NT2/D1 (cell line): ENCODE results near the gene PFDN4.

Experiments
- SUZ12 ChIP-seq: IDR thresholded peaks from 2 replicates; pipeline ENCODE4 v1.6.1; 2011; ENCODE audit not compliant: insufficient read length, insufficient read depth; ENCODE audit errors: extremely low read depth
- YY1 ChIP-seq: IDR thresholded peaks from 2 replicates; pipeline ENCODE4 v1.6.1; 2011; ENCODE audit not compliant: insufficient read length, insufficient read depth
- ZNF274 ChIP-seq: IDR thresholded peaks from 2 replicates; pipeline ENCODE4 v1.6.1; 2011; ENCODE audit warnings: mild to moderate bottlenecking, low read depth, low read length

GRCh38 chr20:54189630-54190029, 18.3 kb upstream of the PFDN4 start:
- TF ChIP-seq SUZ12 (no peak), ZNF274 (no peak), YY1 (no peak)
